ENCODE measurements around the gene FAM83C.

FAM83C gene

DNA sequence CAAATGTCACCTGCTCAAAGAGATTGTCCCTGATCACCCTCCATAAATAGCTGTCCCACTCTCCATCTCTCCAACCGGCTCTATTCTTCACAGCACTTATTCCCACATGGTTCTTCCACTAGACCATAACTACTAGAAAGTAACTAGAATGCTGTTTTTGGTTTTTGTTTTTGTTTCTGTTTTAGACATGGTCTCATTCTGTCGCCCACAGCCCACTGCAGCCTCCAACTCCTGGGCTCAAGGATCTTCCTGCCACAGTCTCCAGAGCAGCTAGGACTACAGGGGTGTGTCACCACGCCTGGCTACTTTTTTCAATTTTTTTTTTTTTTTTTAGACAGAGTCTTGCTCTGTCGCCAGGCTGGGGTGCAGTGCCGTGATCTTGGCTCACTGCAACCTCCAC, 53.5 kb downstream of the FAM83C start:
- no peak overlapping the region for H3K4me3 ChIP-seq (ENCODE audit: low read depth, low read length)
- TF ChIP-seq, protein P1, sequence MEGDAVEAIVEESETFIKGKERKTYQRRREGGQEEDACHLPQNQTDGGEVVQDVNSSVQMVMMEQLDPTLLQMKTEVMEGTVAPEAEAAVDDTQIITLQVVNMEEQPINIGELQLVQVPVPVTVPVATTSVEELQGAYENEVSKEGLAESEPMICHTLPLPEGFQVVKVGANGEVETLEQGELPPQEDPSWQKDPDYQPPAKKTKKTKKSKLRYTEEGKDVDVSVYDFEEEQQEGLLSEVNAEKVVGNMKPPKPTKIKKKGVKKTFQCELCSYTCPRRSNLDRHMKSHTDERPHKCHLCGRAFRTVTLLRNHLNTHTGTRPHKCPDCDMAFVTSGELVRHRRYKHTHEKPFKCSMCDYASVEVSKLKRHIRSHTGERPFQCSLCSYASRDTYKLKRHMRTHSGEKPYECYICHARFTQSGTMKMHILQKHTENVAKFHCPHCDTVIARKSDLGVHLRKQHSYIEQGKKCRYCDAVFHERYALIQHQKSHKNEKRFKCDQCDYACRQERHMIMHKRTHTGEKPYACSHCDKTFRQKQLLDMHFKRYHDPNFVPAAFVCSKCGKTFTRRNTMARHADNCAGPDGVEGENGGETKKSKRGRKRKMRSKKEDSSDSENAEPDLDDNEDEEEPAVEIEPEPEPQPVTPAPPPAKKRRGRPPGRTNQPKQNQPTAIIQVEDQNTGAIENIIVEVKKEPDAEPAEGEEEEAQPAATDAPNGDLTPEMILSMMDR (IDR thresholded peaks at IDR 0.05; ENCODE audit: low read depth, low read length, missing control alignments) = no peak
- DNase-seq (ENCODE audit: low read depth) = no peak

DNA sequence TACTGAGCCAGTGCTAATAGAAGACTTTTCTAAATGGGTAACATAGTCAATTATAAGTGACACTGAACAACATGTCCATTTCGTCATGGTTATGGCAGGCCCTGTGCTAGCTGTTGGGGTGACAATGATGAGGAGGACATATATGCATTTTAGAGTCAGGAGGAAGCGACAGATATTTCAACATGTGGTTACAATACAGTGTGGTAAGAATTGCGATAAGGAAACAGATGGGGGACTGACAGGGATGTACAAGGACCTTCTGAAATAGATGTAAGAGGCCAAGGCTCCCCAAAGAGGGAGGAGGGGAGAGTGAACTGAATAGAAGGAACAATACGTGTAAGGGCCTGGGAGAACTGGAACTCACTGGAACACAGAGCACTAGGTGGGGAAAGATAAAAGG, 54.1 kb downstream of the FAM83C start:
- no peak overlapping the region for H3K4me3 ChIP-seq (ENCODE audit: low read depth, low read length)
- TF ChIP-seq, protein P1 (IDR thresholded peaks at IDR 0.05; ENCODE audit: low read depth, low read length, missing control alignments) = no peak
- DNase-seq (ENCODE audit: low read depth) = no peak

DNA sequence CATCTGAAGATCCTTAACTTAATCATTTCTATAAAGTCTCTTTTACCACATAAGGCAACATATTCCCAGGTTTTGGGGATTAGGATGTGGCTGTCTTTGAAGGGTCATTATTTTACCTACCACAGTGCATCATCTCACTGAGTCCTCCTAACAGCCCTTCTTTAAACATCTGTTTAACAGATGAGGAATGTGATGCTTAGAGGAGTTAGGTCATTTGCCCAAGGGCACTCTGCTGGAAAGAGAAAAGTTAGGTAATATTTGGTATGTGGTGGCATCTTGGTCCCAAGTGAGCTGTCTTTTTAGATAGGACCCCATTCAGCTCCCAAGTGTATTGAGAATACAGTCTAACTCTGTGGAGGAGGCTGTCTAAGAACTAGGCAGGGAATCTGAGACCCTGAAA, 54.7 kb downstream of the FAM83C start:
- H3K4me3 ChIP-seq (ENCODE audit: low read depth, low read length) = no peak overlapping the region
- TF ChIP-seq, protein P1 (IDR thresholded peaks at IDR 0.05; ENCODE audit: low read depth, low read length, missing control alignments) = no peak
- no peak for DNase-seq (ENCODE audit: low read depth)

DNA sequence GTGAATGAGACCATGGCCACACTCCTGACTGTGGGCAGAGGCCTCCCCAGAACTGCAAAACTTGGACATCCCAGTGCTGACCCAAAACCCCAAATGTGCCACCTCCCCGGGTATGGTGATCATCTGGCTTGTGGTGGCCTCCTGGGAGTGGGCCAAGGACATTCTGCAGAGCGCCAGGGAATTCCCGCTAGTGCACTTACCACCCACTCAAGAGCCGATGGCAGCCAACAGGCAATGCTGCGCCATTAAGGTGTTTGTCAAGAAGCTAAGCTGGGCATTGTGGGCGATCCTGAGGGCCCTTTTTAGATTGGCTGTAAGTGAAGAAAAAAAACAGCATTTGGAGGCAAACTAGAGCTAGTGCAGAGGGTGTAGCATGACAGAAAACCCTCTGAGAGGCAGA, 56.3 kb downstream of the FAM83C start:
- no peak for DNase-seq (ENCODE audit: low read depth)
- TF ChIP-seq, protein P1 (IDR thresholded peaks at IDR 0.05; ENCODE audit: low read depth, low read length, missing control alignments) = no peak
- no peak overlapping the region for H3K4me3 ChIP-seq (ENCODE audit: low read depth, low read length)
